Activated CD4-positive, CD25-positive, alpha-beta regulatory T cell (primary cell): ENCODE measurements around the gene CFAP221.

Experiments
- DNase-seq, 4 experiments: peaks; one replicate each; lab custom pipeline; 2025; lab: John Stamatoyannopoulos, UW

Gene CFAP221

GRCh38 chr2:119700866-119701265 lies 156.6 kb downstream of the CFAP221 start:
- no peak for DNase-seq

GRCh38 chr2:119701352-119701751 lies 157.1 kb downstream of the CFAP221 start:
- DNase-seq: no peak

- DNase-seq: no peak
These were observed 158.1 kb downstream of the CFAP221 start for GRCh38 chr2:119702203-119702917.

- peak; percentile 36 to 47 (median 44) for DNase-seq
These were observed 158.7 kb downstream of the CFAP221 start for GRCh38 chr2:119702918-119703401.

- no peak for DNase-seq
These were observed 159.3 kb downstream of the CFAP221 start for GRCh38 chr2:119703526-119703925.

GRCh38 chr2:119704670-119705120 lies 160.4 kb downstream of the CFAP221 start:
- DNase-seq: no peak

GRCh38 chr2:119706221-119706620 lies 162.0 kb downstream of the CFAP221 start:
- no peak for DNase-seq
